ENCODE data around the gene KCNMA1.

Gene KCNMA1

DNA sequence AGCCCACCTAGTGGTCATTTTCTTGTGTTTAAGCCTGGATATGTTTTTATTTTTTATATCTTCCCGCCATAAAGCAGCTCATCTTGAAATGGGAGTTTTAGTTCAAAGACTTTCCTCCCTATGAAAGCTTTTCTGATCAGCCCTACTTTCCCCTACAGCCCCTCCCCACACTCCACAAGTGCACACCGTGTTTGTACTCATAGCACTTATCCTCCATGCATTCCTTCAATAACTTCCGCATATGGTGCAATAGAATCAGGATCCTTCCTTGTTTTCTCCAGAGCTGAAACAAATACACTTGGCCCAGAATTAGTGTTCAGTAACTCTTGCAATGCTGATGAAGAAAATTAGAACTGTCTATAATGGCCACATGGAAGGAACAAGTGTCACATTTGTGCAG lies 235.9 kb downstream of the KCNMA1 start:
- TF ChIP-seq CREB1 (IDR thresholded peaks at IDR 0.05; ENCODE audit: low read depth) (no peak), RAD21 (IDR thresholded peaks at IDR 0.05; ENCODE audit: low read depth) (no peak), YY1 (IDR thresholded peaks at IDR 0.05; ENCODE audit: low read depth) (no peak), TAF1 (IDR thresholded peaks at IDR 0.05; ENCODE audit: low read depth) (no peak), FOXM1 (IDR thresholded peaks at IDR 0.05; ENCODE audit: borderline replicate concordance, low read depth) (no peak), NFIC (IDR thresholded peaks at IDR 0.05) (no peak), ZBTB7A (IDR thresholded peaks at IDR 0.05; ENCODE audit: low read depth) (no peak)
- TF ChIP-seq, protein P1, sequence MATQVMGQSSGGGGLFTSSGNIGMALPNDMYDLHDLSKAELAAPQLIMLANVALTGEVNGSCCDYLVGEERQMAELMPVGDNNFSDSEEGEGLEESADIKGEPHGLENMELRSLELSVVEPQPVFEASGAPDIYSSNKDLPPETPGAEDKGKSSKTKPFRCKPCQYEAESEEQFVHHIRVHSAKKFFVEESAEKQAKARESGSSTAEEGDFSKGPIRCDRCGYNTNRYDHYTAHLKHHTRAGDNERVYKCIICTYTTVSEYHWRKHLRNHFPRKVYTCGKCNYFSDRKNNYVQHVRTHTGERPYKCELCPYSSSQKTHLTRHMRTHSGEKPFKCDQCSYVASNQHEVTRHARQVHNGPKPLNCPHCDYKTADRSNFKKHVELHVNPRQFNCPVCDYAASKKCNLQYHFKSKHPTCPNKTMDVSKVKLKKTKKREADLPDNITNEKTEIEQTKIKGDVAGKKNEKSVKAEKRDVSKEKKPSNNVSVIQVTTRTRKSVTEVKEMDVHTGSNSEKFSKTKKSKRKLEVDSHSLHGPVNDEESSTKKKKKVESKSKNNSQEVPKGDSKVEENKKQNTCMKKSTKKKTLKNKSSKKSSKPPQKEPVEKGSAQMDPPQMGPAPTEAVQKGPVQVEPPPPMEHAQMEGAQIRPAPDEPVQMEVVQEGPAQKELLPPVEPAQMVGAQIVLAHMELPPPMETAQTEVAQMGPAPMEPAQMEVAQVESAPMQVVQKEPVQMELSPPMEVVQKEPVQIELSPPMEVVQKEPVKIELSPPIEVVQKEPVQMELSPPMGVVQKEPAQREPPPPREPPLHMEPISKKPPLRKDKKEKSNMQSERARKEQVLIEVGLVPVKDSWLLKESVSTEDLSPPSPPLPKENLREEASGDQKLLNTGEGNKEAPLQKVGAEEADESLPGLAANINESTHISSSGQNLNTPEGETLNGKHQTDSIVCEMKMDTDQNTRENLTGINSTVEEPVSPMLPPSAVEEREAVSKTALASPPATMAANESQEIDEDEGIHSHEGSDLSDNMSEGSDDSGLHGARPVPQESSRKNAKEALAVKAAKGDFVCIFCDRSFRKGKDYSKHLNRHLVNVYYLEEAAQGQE (IDR thresholded peaks at IDR 0.05; ENCODE audit: low read depth), result no peak

DNA sequence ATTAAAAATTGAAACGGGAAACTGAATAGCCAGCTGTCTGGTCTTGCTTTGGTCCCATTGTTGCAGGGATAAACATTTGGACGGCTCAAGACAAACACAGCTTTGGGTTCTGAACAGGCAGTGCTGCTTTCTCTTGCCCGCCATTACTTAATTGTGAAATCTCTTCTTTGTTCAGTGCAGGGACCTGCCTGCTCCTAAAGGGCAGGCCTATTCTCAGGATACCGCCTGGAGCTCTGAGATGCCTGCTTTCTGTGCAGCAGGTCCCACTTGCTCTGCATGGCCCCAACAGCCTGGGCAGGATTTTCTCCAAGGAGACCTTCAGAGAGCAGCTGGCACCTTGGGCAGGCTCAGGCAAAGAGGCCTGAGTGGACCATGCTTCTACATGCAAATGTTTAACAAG lies 237.6 kb downstream of the KCNMA1 start:
- no peak for TF ChIP-seq RAD21 (IDR thresholded peaks at IDR 0.05; ENCODE audit: low read depth)
- TF ChIP-seq NFIC (IDR thresholded peaks at IDR 0.05), result no peak
- TF ChIP-seq, protein P2, sequence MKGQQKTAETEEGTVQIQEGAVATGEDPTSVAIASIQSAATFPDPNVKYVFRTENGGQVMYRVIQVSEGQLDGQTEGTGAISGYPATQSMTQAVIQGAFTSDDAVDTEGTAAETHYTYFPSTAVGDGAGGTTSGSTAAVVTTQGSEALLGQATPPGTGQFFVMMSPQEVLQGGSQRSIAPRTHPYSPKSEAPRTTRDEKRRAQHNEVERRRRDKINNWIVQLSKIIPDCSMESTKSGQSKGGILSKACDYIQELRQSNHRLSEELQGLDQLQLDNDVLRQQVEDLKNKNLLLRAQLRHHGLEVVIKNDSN (IDR thresholded peaks at IDR 0.05), result no peak
- no peak for TF ChIP-seq CREB1 (IDR thresholded peaks at IDR 0.05; ENCODE audit: low read depth)
- no peak for TF ChIP-seq TCF12 (IDR thresholded peaks at IDR 0.05; ENCODE audit: low read depth)
- TF ChIP-seq CEBPB (IDR thresholded peaks at IDR 0.05), result no peak
- no peak for TF ChIP-seq EGR1 (IDR thresholded peaks at IDR 0.05)
- TF ChIP-seq EP300 (IDR thresholded peaks at IDR 0.05; ENCODE audit: borderline replicate concordance), result no peak
- TF ChIP-seq FOXM1 (IDR thresholded peaks at IDR 0.05; ENCODE audit: borderline replicate concordance, low read depth), result no peak
- TF ChIP-seq, protein P3, sequence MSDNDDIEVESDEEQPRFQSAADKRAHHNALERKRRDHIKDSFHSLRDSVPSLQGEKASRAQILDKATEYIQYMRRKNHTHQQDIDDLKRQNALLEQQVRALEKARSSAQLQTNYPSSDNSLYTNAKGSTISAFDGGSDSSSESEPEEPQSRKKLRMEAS (IDR thresholded peaks at IDR 0.05), result no peak
- TF ChIP-seq TEAD4 (IDR thresholded peaks at IDR 0.05), result no peak
- TF ChIP-seq ZBTB7A (IDR thresholded peaks at IDR 0.05; ENCODE audit: low read depth), result no peak

DNA sequence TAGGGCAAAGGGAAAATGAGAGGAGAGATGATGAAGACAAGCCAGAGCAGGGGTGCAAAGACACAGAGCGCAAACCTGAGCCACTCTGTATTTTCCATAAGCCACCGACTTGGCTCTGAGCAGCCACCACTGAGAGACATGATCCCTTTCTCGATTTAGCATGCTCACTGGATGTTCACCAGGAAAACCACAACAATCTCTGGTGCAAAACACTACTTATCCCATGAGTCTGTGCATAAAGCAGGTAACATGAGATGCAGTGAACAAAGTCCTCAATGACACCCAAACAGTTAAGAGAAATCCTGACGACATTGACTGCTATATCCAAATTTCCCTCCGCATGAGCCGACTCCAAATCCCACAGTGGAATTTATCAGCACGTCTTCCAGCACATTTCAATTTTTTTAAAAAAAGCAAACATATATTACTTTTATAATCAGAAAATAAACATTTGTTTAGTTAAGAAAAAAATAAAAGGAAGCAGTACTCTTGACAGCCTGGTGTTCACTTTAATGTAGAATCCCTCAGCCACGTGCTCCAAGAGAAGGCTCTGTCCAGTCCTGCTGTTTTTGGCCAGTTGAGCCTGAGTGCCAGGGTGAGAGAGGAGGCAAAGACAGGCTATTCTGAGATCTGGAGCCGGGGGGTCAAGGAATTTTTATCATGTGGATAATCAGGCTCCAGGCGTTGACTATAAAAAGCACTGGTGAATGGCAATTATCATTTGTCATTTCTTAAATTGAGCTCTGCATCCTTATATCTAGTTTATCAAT lies 238.4 kb downstream of the KCNMA1 start:
- no peak for TF ChIP-seq CEBPB (IDR thresholded peaks at IDR 0.05)
- no peak for TF ChIP-seq TCF12 (IDR thresholded peaks at IDR 0.05; ENCODE audit: low read depth)
- TF ChIP-seq, protein P2 (IDR thresholded peaks at IDR 0.05), result no peak
- TF ChIP-seq NFIC (IDR thresholded peaks at IDR 0.05), result no peak
- no peak for TF ChIP-seq TAF1 (IDR thresholded peaks at IDR 0.05; ENCODE audit: low read depth)
- no peak for TF ChIP-seq EP300 (IDR thresholded peaks at IDR 0.05; ENCODE audit: borderline replicate concordance)
- TF ChIP-seq, protein P3 (IDR thresholded peaks at IDR 0.05), result no peak
- no peak for TF ChIP-seq TEAD4 (IDR thresholded peaks at IDR 0.05)
- TF ChIP-seq RAD21 (IDR thresholded peaks at IDR 0.05; ENCODE audit: low read depth), result no peak

DNA sequence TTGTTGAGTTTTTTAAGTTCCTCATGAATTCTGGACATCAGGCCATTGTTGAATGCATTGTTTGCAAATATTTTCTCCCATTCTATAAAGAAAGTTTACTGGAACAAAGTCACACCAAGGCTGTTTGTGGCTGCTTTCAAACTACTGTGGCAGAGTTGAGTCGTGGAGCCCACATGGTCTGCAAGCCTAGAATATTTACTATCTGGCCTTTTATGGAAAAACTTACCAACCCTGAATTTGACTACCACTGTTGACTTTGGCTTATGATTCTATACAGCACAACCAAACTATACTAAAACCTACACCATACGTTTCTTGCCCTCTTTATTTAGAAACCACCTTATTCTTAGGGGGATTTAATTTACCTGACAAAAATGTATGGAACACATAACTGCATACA lies 239.1 kb downstream of the KCNMA1 start:
- TF ChIP-seq CREB1 (IDR thresholded peaks at IDR 0.05; ENCODE audit: low read depth), result no peak
- TF ChIP-seq, protein P1 (IDR thresholded peaks at IDR 0.05; ENCODE audit: low read depth), result no peak
- no peak for TF ChIP-seq TCF12 (IDR thresholded peaks at IDR 0.05; ENCODE audit: low read depth)
- TF ChIP-seq ZBTB7A (IDR thresholded peaks at IDR 0.05; ENCODE audit: low read depth), result no peak
- no peak for TF ChIP-seq EP300 (IDR thresholded peaks at IDR 0.05; ENCODE audit: borderline replicate concordance)
- no peak for TF ChIP-seq RAD21 (IDR thresholded peaks at IDR 0.05; ENCODE audit: low read depth)
- TF ChIP-seq FOXM1 (IDR thresholded peaks at IDR 0.05; ENCODE audit: borderline replicate concordance, low read depth), result no peak
- TF ChIP-seq YY1 (IDR thresholded peaks at IDR 0.05; ENCODE audit: low read depth), result no peak
- TF ChIP-seq, protein P3 (IDR thresholded peaks at IDR 0.05), result no peak
- TF ChIP-seq, protein P2 (IDR thresholded peaks at IDR 0.05), result no peak
- TF ChIP-seq NFIC (IDR thresholded peaks at IDR 0.05), result no peak
- TF ChIP-seq TAF1 (IDR thresholded peaks at IDR 0.05; ENCODE audit: low read depth), result no peak
- TF ChIP-seq CEBPB (IDR thresholded peaks at IDR 0.05), result no peak
- TF ChIP-seq TEAD4 (IDR thresholded peaks at IDR 0.05), result no peak

DNA sequence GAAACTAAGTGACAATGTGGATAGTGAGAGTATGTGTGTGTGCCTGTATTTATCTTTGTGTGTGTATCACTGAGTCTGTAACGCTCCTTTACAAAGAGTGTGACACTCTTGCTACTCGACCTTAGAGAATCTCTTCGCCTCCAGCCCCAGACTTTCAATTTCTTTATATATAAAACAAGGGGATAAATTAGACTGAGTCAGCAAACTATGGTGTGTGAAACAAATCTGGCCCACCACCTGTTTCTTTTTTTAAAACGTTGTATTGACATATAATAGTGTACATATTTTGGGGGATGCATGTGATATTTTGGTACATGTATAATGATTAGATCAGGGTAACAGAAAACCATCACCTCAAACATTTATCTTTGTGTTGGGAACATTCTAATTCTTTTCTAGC lies 240.5 kb downstream of the KCNMA1 start:
- TF ChIP-seq TEAD4 (IDR thresholded peaks at IDR 0.05) (no peak), ZBTB7A (IDR thresholded peaks at IDR 0.05; ENCODE audit: low read depth) (no peak), NFIC (IDR thresholded peaks at IDR 0.05) (no peak), EP300 (IDR thresholded peaks at IDR 0.05; ENCODE audit: borderline replicate concordance) (no peak), TCF12 (IDR thresholded peaks at IDR 0.05; ENCODE audit: low read depth) (no peak), CEBPB (IDR thresholded peaks at IDR 0.05) (no peak)
- TF ChIP-seq, protein P3 (IDR thresholded peaks at IDR 0.05), result no peak
- TF ChIP-seq, protein P1 (IDR thresholded peaks at IDR 0.05; ENCODE audit: low read depth), result no peak

Measured in Ishikawa (cell line).